Astrocyte (in vitro differentiated cells and primary cell): ENCODE data around the gene INTS6. TPM values are rescaled to one million over a fixed set of nuclear protein-coding genes. Genes with fewer than 3 reads are reported as not detected.
A peak's percentile ranks its signal among the peaks of the same experiment; 100 is the strongest.

Experiments used
- DNase-seq: peaks from one replicate; pipeline ENCODE4 v3.0.0-alpha.2; 2010; ENCODE audit warnings: low read depth
- FAIRE-seq: peaks from 2 replicates; lab custom pipeline; 2011; peaks lifted over from hg19 to GRCh38; lab: Jason Lieb, UNC
- H2AFZ ChIP-seq: 2 replicates; pipeline ENCODE4 v1.6.0; 2012; ENCODE audit warnings: low read depth, low read length, inconsistent platforms
- H3K27ac ChIP-seq: 2 replicates; pipeline ENCODE4 v1.5.1; 2011; ENCODE audit warnings: low read depth, low read length, inconsistent platforms
- H3K27me3 ChIP-seq: 2 replicates; pipeline ENCODE4 v1.6.0; 2011; ENCODE audit warnings: low read length, inconsistent platforms; ENCODE audit not compliant: insufficient read depth
- H3K36me3 ChIP-seq: 2 replicates; pipeline ENCODE4 v1.5.1; 2011; ENCODE audit warnings: low read length, inconsistent platforms; ENCODE audit not compliant: insufficient read depth
- H3K4me1 ChIP-seq: 2 replicates; pipeline ENCODE4 v1.5.1; 2011; ENCODE audit warnings: low read length, inconsistent platforms; ENCODE audit not compliant: insufficient read depth
- H3K4me2 ChIP-seq: 2 replicates; pipeline ENCODE4 v1.6.0; 2012; ENCODE audit warnings: low read length, inconsistent platforms
- H3K4me3 ChIP-seq: 2 replicates; pipeline ENCODE4 v1.5.1; 2011; ENCODE audit warnings: low read depth, mild to moderate bottlenecking, low read length, inconsistent platforms; ENCODE audit not compliant: insufficient read depth
- H3K79me2 ChIP-seq: 2 replicates; pipeline ENCODE4 v1.6.0; 2012; ENCODE audit warnings: mild to moderate bottlenecking, low read length, inconsistent platforms; ENCODE audit not compliant: insufficient read depth
- H3K9ac ChIP-seq: 2 replicates; pipeline ENCODE4 v1.6.0; 2012; ENCODE audit warnings: mild to moderate bottlenecking, low read length, inconsistent platforms
- H3K9me3 ChIP-seq: 2 replicates; pipeline ENCODE4 v1.5.1; 2012; ENCODE audit warnings: low read depth, mild to moderate bottlenecking, low read length, inconsistent platforms; ENCODE audit not compliant: insufficient read depth
- H4K20me1 ChIP-seq: 2 replicates; pipeline ENCODE4 v1.6.0; 2012; ENCODE audit warnings: low read length, inconsistent platforms; ENCODE audit not compliant: insufficient read depth
- H3K27ac Mint-ChIP-seq: one replicate; pipeline ENCODE4 v1.8.0; 2021; ENCODE audit warnings: mild to moderate bottlenecking, mixed read lengths; ENCODE audit not compliant: unreplicated experiment
- H3K27me3 Mint-ChIP-seq: one replicate; pipeline ENCODE4 v1.8.0; 2021; ENCODE audit warnings: low read depth, mixed read lengths; ENCODE audit not compliant: unreplicated experiment
- H3K36me3 Mint-ChIP-seq: one replicate; pipeline ENCODE4 v1.8.0; 2021; ENCODE audit warnings: low read depth, mixed read lengths; ENCODE audit not compliant: unreplicated experiment
- H3K4me1 Mint-ChIP-seq: one replicate; pipeline ENCODE4 v1.8.0; 2021; ENCODE audit warnings: low read depth, mixed read lengths; ENCODE audit not compliant: unreplicated experiment
- H3K4me3 Mint-ChIP-seq: one replicate; pipeline ENCODE4 v1.8.0; 2021; ENCODE audit warnings: mild to moderate bottlenecking, moderate library complexity, mixed read lengths; ENCODE audit not compliant: unreplicated experiment
- H3K9me3 Mint-ChIP-seq: one replicate; pipeline ENCODE4 v1.8.0; 2021; ENCODE audit warnings: mild to moderate bottlenecking, mixed read lengths; ENCODE audit not compliant: unreplicated experiment
- EZH2 ChIP-seq: IDR thresholded peaks from 2 replicates; pipeline ENCODE4 v1.6.1; 2012; ENCODE audit warnings: mild to moderate bottlenecking, low read length, inconsistent platforms; ENCODE audit not compliant: insufficient read depth
- total RNA-seq: library from RNA; stranded (reverse); gene quantifications from 2 replicates; pipeline ENCODE4 v1.2.1, GENCODE V29; 2021
- TF ChIP-seq, protein P1 (sequence below): IDR thresholded peaks from 2 replicates; pipeline ENCODE4 v1.5.1; 2011; ENCODE audit warnings: low read depth, mild to moderate bottlenecking, inconsistent platforms, low read length, moderate library complexity; ENCODE audit not compliant: insufficient read depth

Gene INTS6
- total RNA-seq, 1 donor from 2014 or later = 47.6 TPM

DNA sequence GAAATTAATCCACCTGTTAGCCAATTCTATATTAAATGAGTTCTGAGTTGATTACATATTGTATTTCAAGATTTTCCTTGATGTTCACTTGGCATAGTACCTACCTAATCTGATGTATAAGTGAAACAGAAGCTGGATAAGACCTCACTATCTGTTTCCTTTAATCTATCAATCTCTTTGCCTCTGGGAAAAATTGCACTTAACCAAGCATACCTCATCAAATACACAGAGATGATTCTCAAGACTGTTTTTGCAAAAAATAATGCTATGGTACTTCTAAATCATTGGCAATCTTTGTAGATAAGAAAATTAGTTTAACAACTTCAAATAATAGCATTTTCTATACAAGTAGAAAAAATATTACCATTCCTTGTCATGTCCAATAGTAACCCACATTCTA is 58.1 kb downstream of the INTS6 start:
- no peak overlapping the region for H3K4me3 Mint-ChIP-seq
- Histone ChIP-seq H3K9ac (no peak overlapping the region), H3K9me3 (no peaks in the 10 kb centered on the region), H3K4me1 (peaks cover 6% of the 10 kb centered on the region), H3K36me3 (peaks cover 4% of the 10 kb centered on the region), H4K20me1 (peaks cover 79% of the 10 kb centered on the region), H3K79me2 (peaks cover 88% of the 10 kb centered on the region), H3K4me2 (no peak overlapping the region), H3K27me3 (no peaks in the 10 kb centered on the region), H3K4me3 (no peak overlapping the region), H2AFZ (no peak overlapping the region), H3K27ac (no peak overlapping the region)
- peaks cover 14% of the 10 kb centered on the region for H3K4me1 Mint-ChIP-seq
- FAIRE-seq (no peak), DNase-seq (no peak)
- H3K9me3 Mint-ChIP-seq = no peaks in the 10 kb centered on the region
- H3K36me3 Mint-ChIP-seq = peaks cover 7% of the 10 kb centered on the region
- no peak for TF ChIP-seq EZH2
- TF ChIP-seq, protein P1, sequence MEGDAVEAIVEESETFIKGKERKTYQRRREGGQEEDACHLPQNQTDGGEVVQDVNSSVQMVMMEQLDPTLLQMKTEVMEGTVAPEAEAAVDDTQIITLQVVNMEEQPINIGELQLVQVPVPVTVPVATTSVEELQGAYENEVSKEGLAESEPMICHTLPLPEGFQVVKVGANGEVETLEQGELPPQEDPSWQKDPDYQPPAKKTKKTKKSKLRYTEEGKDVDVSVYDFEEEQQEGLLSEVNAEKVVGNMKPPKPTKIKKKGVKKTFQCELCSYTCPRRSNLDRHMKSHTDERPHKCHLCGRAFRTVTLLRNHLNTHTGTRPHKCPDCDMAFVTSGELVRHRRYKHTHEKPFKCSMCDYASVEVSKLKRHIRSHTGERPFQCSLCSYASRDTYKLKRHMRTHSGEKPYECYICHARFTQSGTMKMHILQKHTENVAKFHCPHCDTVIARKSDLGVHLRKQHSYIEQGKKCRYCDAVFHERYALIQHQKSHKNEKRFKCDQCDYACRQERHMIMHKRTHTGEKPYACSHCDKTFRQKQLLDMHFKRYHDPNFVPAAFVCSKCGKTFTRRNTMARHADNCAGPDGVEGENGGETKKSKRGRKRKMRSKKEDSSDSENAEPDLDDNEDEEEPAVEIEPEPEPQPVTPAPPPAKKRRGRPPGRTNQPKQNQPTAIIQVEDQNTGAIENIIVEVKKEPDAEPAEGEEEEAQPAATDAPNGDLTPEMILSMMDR = no peak
- H3K27me3 Mint-ChIP-seq = no peaks in the 10 kb centered on the region
- no peak overlapping the region for H3K27ac Mint-ChIP-seq

DNA sequence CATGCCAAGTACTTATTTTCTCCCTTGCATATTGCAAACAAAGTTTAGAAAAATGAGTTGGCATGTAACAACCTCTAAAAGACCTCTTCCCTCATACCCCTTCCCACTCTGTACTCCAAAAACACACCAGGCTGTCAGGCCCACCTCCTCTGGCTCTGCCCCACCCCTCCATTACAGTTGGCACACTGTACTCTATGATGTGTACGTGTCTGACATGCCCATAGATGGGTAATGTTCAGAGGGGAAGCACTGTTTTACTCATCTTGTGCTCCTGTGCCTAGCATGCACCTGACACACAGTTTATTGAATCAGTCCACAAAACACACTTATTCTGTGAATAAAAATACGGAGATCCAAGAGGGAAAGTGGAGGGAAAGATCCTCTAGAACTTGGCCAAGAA is 67.7 kb downstream of the INTS6 start:
- Histone ChIP-seq H3K79me2 (peaks cover 40% of the 10 kb centered on the region), H2AFZ (no peak overlapping the region), H3K36me3 (peaks cover 11% of the 10 kb centered on the region), H3K4me2 (no peak overlapping the region), H3K27me3 (no peaks in the 10 kb centered on the region), H3K27ac (no peak overlapping the region), H3K9ac (no peak overlapping the region), H4K20me1 (peaks cover 32% of the 10 kb centered on the region), H3K9me3 (no peaks in the 10 kb centered on the region), H3K4me3 (no peak overlapping the region), H3K4me1 (no peaks in the 10 kb centered on the region)
- no peaks in the 10 kb centered on the region for H3K27me3 Mint-ChIP-seq
- no peaks in the 10 kb centered on the region for H3K36me3 Mint-ChIP-seq
- H3K4me1 Mint-ChIP-seq = peaks cover 4% of the 10 kb centered on the region
- DNase-seq = no peak
- no peak for FAIRE-seq
- no peaks in the 10 kb centered on the region for H3K9me3 Mint-ChIP-seq
- H3K4me3 Mint-ChIP-seq = no peak overlapping the region
- H3K27ac Mint-ChIP-seq = no peak overlapping the region
- TF ChIP-seq EZH2 = no peak
- TF ChIP-seq, protein P1 = no peak

DNA sequence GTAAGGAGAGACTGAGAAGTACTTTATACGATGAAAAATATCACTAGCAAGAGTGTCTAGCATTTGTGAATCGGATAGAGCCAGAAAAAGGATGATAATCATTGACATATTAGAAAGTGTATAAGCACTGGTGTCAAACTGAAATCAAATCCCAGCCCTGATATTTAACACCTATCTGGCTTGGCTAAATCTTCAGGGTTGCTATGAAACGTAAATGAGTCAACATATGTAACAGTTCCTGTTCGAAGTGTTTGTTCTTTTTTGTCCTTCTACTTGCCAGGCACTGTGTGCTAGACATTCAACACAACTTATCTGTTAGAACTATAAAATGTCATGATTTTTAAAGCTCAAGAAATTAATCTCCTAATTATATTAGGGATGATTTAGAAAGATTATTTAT is 72.6 kb downstream of the INTS6 start:
- Mint-ChIP-seq H3K27me3 (no peaks in the 10 kb centered on the region), H3K27ac (no peak overlapping the region), H3K4me3 (no peak overlapping the region), H3K9me3 (no peaks in the 10 kb centered on the region), H3K4me1 (peaks cover 4% of the 10 kb centered on the region), H3K36me3 (peaks cover 2% of the 10 kb centered on the region)
- peaks cover 32% of the 10 kb centered on the region for H3K36me3 ChIP-seq
- H3K27me3 ChIP-seq = no peaks in the 10 kb centered on the region
- H2AFZ ChIP-seq = no peak overlapping the region
- H4K20me1 ChIP-seq = peaks cover 10% of the 10 kb centered on the region
- no peaks in the 10 kb centered on the region for H3K9me3 ChIP-seq
- H3K79me2 ChIP-seq = peaks cover 16% of the 10 kb centered on the region
- peak; percentile 37 for DNase-seq
- no peaks in the 10 kb centered on the region for H3K4me1 ChIP-seq
- no peak overlapping the region for H3K4me3 ChIP-seq
- H3K27ac ChIP-seq = no peak overlapping the region
- no peak overlapping the region for H3K4me2 ChIP-seq
- H3K9ac ChIP-seq = no peak overlapping the region
- no peak for FAIRE-seq
- TF ChIP-seq, protein P1 = no peak
- no peak for TF ChIP-seq EZH2
